ENCODE measurements around the gene SP2.

Gene SP2

DNA sequence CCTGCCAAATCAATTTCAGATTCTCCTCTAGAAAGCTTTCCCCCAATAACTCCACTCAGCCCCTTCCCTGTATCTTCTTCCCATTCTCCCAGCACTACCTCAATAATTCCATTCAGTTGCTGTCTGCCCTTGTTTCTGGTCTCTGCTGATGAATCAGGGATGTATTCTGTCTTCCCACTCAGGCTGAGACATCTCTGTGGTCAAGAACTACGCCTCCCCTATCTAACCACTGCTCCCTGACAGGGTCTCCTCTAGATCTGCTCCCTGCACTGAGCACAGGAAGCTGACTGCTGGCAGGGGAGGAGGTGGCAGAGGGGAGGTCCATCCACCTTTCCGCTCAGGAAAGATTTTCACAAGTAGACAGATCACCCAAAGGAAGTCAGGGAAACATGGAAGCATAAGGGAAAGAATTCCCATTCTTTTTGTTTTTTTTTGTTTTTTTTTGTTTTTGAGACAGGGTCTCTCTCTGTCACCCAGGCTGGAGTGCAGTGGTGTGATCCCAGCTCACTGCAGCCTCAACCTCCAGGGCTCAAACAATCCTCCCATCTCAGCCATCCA lies 16.9 kb upstream of the SP2 start:
- Histone ChIP-seq H3K4me1 (ENCODE audit: insufficient read depth, poor library complexity, severe bottlenecking) (no peaks in the 10 kb centered on the region), H3K27ac (ENCODE audit: poor library complexity, severe bottlenecking) (no peak overlapping the region), H3K27me3 (ENCODE audit: insufficient read depth, poor library complexity, severe bottlenecking) (no peaks in the 10 kb centered on the region), H3K4me3 (ENCODE audit: severe bottlenecking) (no peak overlapping the region), H3K36me3 (ENCODE audit: low read depth) (no peaks in the 10 kb centered on the region), H3K9me3 (ENCODE audit: severe bottlenecking) (no peaks in the 10 kb centered on the region)
- ATAC-seq (ENCODE audit: low read depth) (no peak), DNase-seq (ENCODE audit: low spot score) (no peak)
- TF ChIP-seq, protein P1, sequence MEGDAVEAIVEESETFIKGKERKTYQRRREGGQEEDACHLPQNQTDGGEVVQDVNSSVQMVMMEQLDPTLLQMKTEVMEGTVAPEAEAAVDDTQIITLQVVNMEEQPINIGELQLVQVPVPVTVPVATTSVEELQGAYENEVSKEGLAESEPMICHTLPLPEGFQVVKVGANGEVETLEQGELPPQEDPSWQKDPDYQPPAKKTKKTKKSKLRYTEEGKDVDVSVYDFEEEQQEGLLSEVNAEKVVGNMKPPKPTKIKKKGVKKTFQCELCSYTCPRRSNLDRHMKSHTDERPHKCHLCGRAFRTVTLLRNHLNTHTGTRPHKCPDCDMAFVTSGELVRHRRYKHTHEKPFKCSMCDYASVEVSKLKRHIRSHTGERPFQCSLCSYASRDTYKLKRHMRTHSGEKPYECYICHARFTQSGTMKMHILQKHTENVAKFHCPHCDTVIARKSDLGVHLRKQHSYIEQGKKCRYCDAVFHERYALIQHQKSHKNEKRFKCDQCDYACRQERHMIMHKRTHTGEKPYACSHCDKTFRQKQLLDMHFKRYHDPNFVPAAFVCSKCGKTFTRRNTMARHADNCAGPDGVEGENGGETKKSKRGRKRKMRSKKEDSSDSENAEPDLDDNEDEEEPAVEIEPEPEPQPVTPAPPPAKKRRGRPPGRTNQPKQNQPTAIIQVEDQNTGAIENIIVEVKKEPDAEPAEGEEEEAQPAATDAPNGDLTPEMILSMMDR (IDR thresholded peaks at IDR 0.05; ENCODE audit: poor library complexity, severe bottlenecking), result no peak

DNA sequence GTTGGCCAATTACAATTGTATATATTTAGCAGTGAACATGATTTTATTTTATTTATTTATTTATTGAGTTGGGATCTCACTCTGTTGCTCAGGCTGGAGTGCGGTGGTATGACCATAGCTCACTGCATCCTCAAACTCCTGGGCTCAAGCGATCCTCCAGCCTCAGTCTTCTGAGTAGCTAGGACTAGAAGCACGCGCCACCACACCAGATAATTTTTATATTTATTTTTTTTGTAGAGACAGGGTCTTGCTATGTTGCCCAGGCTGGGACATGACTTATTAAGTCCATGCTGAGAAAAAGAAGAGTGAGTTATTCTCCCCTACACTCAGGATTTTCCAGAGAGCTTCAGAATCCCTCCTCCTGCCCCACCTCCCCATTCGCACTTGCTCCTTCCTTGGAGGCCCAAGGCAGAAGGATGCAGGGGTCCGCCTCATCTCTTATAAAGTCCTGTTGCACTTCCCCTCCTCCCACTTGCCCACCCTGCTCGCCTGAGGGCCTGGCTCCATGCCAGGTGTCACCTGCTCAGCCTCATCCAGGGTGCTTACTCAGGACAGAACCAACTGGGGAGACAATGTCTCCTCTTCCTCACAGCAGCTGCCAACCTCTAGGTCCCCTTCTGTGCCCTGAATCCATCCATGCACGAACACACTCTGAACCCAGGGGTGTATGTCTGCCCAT lies 16.1 kb upstream of the SP2 start:
- no peaks in the 10 kb centered on the region for H3K27me3 ChIP-seq (ENCODE audit: insufficient read depth, poor library complexity, severe bottlenecking)
- no peaks in the 10 kb centered on the region for H3K36me3 ChIP-seq (ENCODE audit: low read depth)
- peaks cover under 1% of the 10 kb centered on the region for H3K4me1 ChIP-seq (ENCODE audit: insufficient read depth, poor library complexity, severe bottlenecking)
- H3K9me3 ChIP-seq (ENCODE audit: severe bottlenecking), result no peaks in the 10 kb centered on the region
- ATAC-seq (ENCODE audit: low read depth), result no peak
- H3K27ac ChIP-seq (ENCODE audit: poor library complexity, severe bottlenecking), result no peak overlapping the region
- no peak overlapping the region for H3K4me3 ChIP-seq (ENCODE audit: severe bottlenecking)
- TF ChIP-seq, protein P1 (IDR thresholded peaks at IDR 0.05; ENCODE audit: poor library complexity, severe bottlenecking), result no peak
- no peak for DNase-seq (ENCODE audit: low spot score)

DNA sequence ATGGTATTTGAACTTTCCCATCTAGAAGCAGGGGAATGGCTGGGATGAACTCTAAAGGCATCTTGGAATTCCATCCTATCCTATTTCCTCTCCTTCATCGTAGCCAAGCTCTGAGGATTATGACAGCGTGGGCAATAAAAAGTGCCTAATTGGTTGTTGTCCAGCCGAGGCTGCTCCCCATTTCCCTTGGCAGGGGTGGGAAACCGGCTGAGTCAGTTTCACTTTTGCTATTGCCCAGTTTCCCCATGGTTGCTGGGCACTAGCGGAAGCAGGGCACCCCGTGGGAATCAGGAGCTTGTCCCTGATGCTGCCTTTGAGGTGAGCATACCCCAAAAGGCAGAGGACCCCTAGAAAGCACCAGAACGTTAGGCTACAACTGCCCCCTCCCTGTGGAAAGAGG lies 13.8 kb upstream of the SP2 start:
- H3K4me3 ChIP-seq (ENCODE audit: severe bottlenecking), result no peak overlapping the region
- H3K36me3 ChIP-seq (ENCODE audit: low read depth), result no peaks in the 10 kb centered on the region
- ATAC-seq (ENCODE audit: low read depth) (no peak), DNase-seq (ENCODE audit: low spot score) (no peak)
- TF ChIP-seq, protein P1 (IDR thresholded peaks at IDR 0.05; ENCODE audit: poor library complexity, severe bottlenecking), result no peak
- no peak overlapping the region for H3K27ac ChIP-seq (ENCODE audit: poor library complexity, severe bottlenecking)
- peaks cover 8% of the 10 kb centered on the region for H3K4me1 ChIP-seq (ENCODE audit: insufficient read depth, poor library complexity, severe bottlenecking)
- no peaks in the 10 kb centered on the region for H3K27me3 ChIP-seq (ENCODE audit: insufficient read depth, poor library complexity, severe bottlenecking)
- H3K9me3 ChIP-seq (ENCODE audit: severe bottlenecking), result no peaks in the 10 kb centered on the region

DNA sequence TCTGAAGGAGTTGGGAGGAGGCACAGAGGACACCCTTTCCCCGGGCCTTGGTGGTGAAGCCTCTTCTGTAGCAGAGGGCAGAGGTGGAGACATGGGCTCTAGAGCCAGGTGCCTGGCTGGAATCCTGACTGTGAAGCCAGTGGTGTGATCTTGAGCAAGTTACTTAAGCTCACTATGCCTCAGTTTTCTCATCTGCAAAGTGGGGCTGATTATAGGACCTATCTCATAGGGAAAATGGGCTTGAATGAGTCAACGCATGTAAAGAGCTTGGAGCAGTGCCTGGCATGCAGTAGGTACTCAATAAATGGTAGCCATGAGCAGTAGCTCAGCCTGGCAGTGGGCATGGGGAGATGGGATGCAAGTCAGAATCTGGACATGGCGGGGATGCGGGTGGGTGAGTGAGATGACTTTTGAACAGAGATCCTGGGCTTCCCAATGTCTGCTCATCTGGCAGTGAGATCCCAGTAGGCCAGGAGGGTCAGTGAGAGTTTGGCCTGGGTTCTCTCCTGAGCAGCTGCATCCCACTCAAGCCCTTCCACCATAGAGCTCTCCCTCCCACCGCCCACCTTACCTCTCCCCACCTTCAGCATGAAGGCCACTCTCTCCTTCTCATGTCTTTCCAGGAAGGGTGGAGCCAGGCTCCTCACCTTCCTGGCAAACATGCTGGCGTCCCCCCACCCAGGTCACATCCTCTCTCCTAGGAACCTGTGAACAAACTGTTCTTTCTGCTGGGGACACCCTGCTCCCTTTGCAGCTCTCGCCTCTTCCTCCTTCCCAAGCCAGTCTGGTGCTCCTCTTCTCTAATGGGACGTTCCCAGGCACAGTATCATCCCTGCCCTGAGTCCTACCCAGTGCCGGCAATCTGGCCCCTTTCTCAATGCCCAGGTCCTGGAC lies 13.1 kb upstream of the SP2 start:
- H3K4me1 ChIP-seq (ENCODE audit: insufficient read depth, poor library complexity, severe bottlenecking), result peaks cover 8% of the 10 kb centered on the region
- no peak for DNase-seq (ENCODE audit: low spot score)
- TF ChIP-seq, protein P1 (IDR thresholded peaks at IDR 0.05; ENCODE audit: poor library complexity, severe bottlenecking), result no peak
- no peak overlapping the region for H3K27ac ChIP-seq (ENCODE audit: poor library complexity, severe bottlenecking)
- H3K27me3 ChIP-seq (ENCODE audit: insufficient read depth, poor library complexity, severe bottlenecking), result no peaks in the 10 kb centered on the region
- H3K36me3 ChIP-seq (ENCODE audit: low read depth), result no peaks in the 10 kb centered on the region
- H3K4me3 ChIP-seq (ENCODE audit: severe bottlenecking), result no peak overlapping the region
- H3K9me3 ChIP-seq (ENCODE audit: severe bottlenecking), result no peaks in the 10 kb centered on the region
- no peak for ATAC-seq (ENCODE audit: low read depth)
